K562 (cell line): ENCODE measurements around the gene MED15. TPM values are rescaled to one million over a fixed set of nuclear protein-coding genes. Genes with fewer than 3 reads are reported as not detected.
A peak's percentile ranks its signal among the peaks of the same experiment; 100 is the strongest.

Source experiments
- ATAC-seq: fragments of 200-7000 bp; cut with Tn5 transposase; 3 replicates; pipeline ENCODE4 v1.9.1; 2020; ENCODE audit warnings: moderate library complexity
- BruUV-seq: library from RNA; stranded (reverse); fragments of 400-500 nt; replicated peaks from 2 replicates; lab custom pipeline; 2021; lab: Mats Ljungman, UMichigan
- CTCF ChIA-PET: fragments of 300-600 bp; formaldehyde crosslinking; extraction: SDS; loops from one replicate; lab custom pipeline; 2021; ENCODE audit warnings: low intra/inter-chr PET ratio; lab: Yijun Ruan, JAX
- POLR2A ChIA-PET: fragments of 300-600, 350-650 bp; sonication (Branson Sonifier 250); formaldehyde crosslinking; extraction: SDS; loops from one replicate; lab custom pipeline; 2021; ENCODE audit warnings: antibody characterized with exemption, inconsistent platforms; lab: Yijun Ruan, JAX
- DNase-seq, 4 experiments: peaks; one replicate each; pipeline versions ENCODE4 v3.0.0 to v3.0.0-alpha.2; 2011 to 2018; ENCODE audit warnings: low spot score in 3 of 4, mixed read lengths in 3 of 4; ENCODE audit errors: extremely low read depth in 1 of 4
- FAIRE-seq: peaks from 2 replicates; lab custom pipeline; 2011; peaks lifted over from hg19 to GRCh38; lab: Jason Lieb, UNC
- H2AFZ ChIP-seq: 2 replicates; pipeline ENCODE4 v1.6.0; 2011; ENCODE audit warnings: low read depth, low read length, control low read depth, inconsistent platforms
- H3K27ac ChIP-seq: fragments of 200-600 bp; 3 replicates; pipeline ENCODE4 v1.8.0; 2011; ENCODE audit warnings: low read depth, mild to moderate bottlenecking, control low read depth, inconsistent platforms, low read length, moderate library complexity, mixed read lengths; ENCODE audit errors: extremely low read depth
- H3K27me3 ChIP-seq, 2 experiments: fragments of 300-600 bp in 1 of 2; 2 replicates in 1 of 2; 3 replicates in 1 of 2; pipeline versions ENCODE4 v1.6.0 to v1.8.0; 2011; ENCODE audit warnings: inconsistent platforms in 2 of 2, low read length in 2 of 2, mild to moderate bottlenecking in 1 of 2, mixed read lengths in 1 of 2, moderate library complexity in 1 of 2; ENCODE audit not compliant: control insufficient read depth in 2 of 2, insufficient read depth in 2 of 2
- H3K36me3 ChIP-seq: fragments of 300-600 bp; 3 replicates; pipeline ENCODE4 v1.8.0; 2011; ENCODE audit warnings: mild to moderate bottlenecking, low read length, inconsistent platforms; ENCODE audit not compliant: control insufficient read depth, insufficient read depth
- H3K4me1 ChIP-seq, 2 experiments: fragments of 200-600 bp in 1 of 2; replicated peaks in 1 of 2; 2 replicates in 1 of 2; 3 replicates in 1 of 2; pipeline versions ENCODE4 v1.5.1 to v1.8.0; 2011; ENCODE audit warnings: inconsistent platforms in 2 of 2, low read length in 2 of 2, mild to moderate bottlenecking in 1 of 2, mixed read lengths in 1 of 2, moderate library complexity in 1 of 2; ENCODE audit not compliant: control insufficient read depth in 2 of 2, insufficient read depth in 2 of 2
- H3K4me2 ChIP-seq: 2 replicates; pipeline ENCODE4 v1.6.1; 2011; ENCODE audit warnings: low read length, control low read depth, inconsistent platforms, mixed read lengths; ENCODE audit not compliant: insufficient read depth
- H3K4me3 ChIP-seq: fragments of 200-600 bp; sonication (generic), shearing (Covaris generic); 2 replicates; pipeline ENCODE4 v1.5.1; 2016; ENCODE audit warnings: control low read depth, inconsistent platforms
- H3K79me2 ChIP-seq: fragments of 200-600 bp; 3 replicates; pipeline ENCODE4 v1.8.0; 2011; ENCODE audit warnings: low read length, inconsistent platforms; ENCODE audit not compliant: control insufficient read depth, insufficient read depth
- H3K9ac ChIP-seq, 2 experiments: 2 replicates each; pipeline versions ENCODE4 v1.6.0 to v1.6.1; 2011; ENCODE audit warnings: low read depth in 2 of 2, low read length in 2 of 2, control low read depth in 1 of 2, inconsistent platforms in 1 of 2, mild to moderate bottlenecking in 1 of 2, mixed read lengths in 1 of 2; ENCODE audit not compliant: insufficient read depth in 1 of 2
- H3K9me1 ChIP-seq: one replicate; pipeline ENCODE4 v1.6.0; 2011; ENCODE audit warnings: inconsistent platforms, mild to moderate bottlenecking, low read length, moderate library complexity; ENCODE audit not compliant: control insufficient read depth, insufficient read depth
- H3K9me3 ChIP-seq: replicated peaks from 2 replicates; pipeline ENCODE4 v1.5.1; 2011; ENCODE audit warnings: low read depth, low read length, inconsistent platforms; ENCODE audit not compliant: control insufficient read depth, insufficient read depth
- H4K20me1 ChIP-seq: replicated peaks from 2 replicates; pipeline ENCODE4 v1.6.1; 2011; ENCODE audit warnings: low read length, inconsistent platforms, mixed read lengths; ENCODE audit not compliant: control insufficient read depth, insufficient read depth
- CHD1 ChIP-seq: fragments of 200-600 bp; sonication (generic); IDR thresholded peaks from one replicate; pipeline ENCODE4 v1.6.1; 2012; ENCODE audit warnings: mild to moderate bottlenecking, moderate library complexity, low read length, inconsistent platforms
- CHD2 ChIP-seq: IDR thresholded peaks from 2 replicates; pipeline ENCODE4 v1.6.1; 2011; ENCODE audit warnings: low read depth, low read length
- EWSR1 ChIP-seq: fragments of 450-650 bp; IDR thresholded peaks from 2 replicates; pipeline ENCODE4 v1.6.1; 2018; ENCODE audit warnings: borderline replicate concordance, mild to moderate bottlenecking, low read depth, moderate library complexity; ENCODE audit not compliant: partially characterized antibody
- GTF2F1 ChIP-seq: IDR thresholded peaks from 2 replicates; pipeline ENCODE4 v1.6.1; 2011; ENCODE audit warnings: low read depth, low read length, improper control_type of control experiment
- HMG20B ChIP-seq: fragments of 250-450 bp; sonication (Bioruptor Pico); IDR thresholded peaks from 2 replicates; pipeline ENCODE4 v1.5.0; 2021; ENCODE audit warnings: mild to moderate bottlenecking
- MTA2 ChIP-seq: fragments of 450-650 bp; IDR thresholded peaks from 2 replicates; pipeline ENCODE4 v1.6.1; 2016; ENCODE audit warnings: low read depth
- MTF1 ChIP-seq: fragments of 250-450 bp; sonication (Bioruptor Pico); IDR thresholded peaks from 2 replicates; pipeline ENCODE4 v1.9.0; 2021; ENCODE audit warnings: moderate library complexity, mild to moderate bottlenecking, inconsistent platforms, borderline replicate concordance
- POLR2AphosphoS5 ChIP-seq: IDR thresholded peaks from 2 replicates; pipeline ENCODE4 v1.6.1; 2011; ENCODE audit warnings: mild to moderate bottlenecking, low read depth, low read length, moderate library complexity; ENCODE audit not compliant: control insufficient read depth, insufficient read depth
- PPARD ChIP-seq: fragments of 250-450 bp; sonication (Bioruptor Pico); IDR thresholded peaks from 2 replicates; pipeline ENCODE4 v1.8.0; 2022; ENCODE audit warnings: inconsistent platforms, mild to moderate bottlenecking, moderate library complexity
- PTRF ChIP-seq: fragments of 450-650 bp; IDR thresholded peaks from 2 replicates; pipeline ENCODE4 v1.6.1; 2016; ENCODE audit warnings: mild to moderate bottlenecking, missing genetic modification characterization, missing compliant biosample characterization
- RAD21 ChIP-seq, 2 experiments: fragments of 250-450 bp in 1 of 2; fragments of 450-650 bp in 1 of 2; sonication (Bioruptor Pico) in 1 of 2; formaldehyde crosslinking in 1 of 2; IDR thresholded peaks in 1 of 2; conservative IDR thresholded peaks in 1 of 2; 2 replicates each; pipeline versions ENCODE4 v1.4.0 to v1.8.0; 2020 to 2022; ENCODE audit warnings: mild to moderate bottlenecking in 2 of 2, moderate library complexity in 1 of 2
- SMARCC2 ChIP-seq: fragments of 450-650 bp; IDR thresholded peaks from 2 replicates; pipeline ENCODE4 v1.6.1; 2017; ENCODE audit warnings: antibody characterized with exemption, moderate library complexity, mild to moderate bottlenecking, low read depth
- SRF ChIP-seq, 2 experiments: fragments of 250-450, 450-650 bp in 1 of 2; sonication (Bioruptor Pico) in 1 of 2; sonication (generic) in 1 of 2; formaldehyde crosslinking; IDR thresholded peaks; 2 replicates each; pipeline versions ENCODE4 v1.5.0 to v1.5.1; 2020 to 2022; ENCODE audit warnings: mild to moderate bottlenecking in 1 of 2, missing genetic modification reagents in 1 of 2
- SRSF1 ChIP-seq: fragments of 200-400 bp; formaldehyde crosslinking; IDR thresholded peaks from 2 replicates; pipeline ENCODE4 v1.6.1; 2017; ENCODE audit warnings: mild to moderate bottlenecking, low read depth, low read length, moderate library complexity
- TCF3 ChIP-seq: sonication (generic); formaldehyde crosslinking; IDR thresholded peaks from 2 replicates; pipeline ENCODE4 v1.4.0; 2020; ENCODE audit warnings: mild to moderate bottlenecking, missing genetic modification reagents
- TEAD4 ChIP-seq, 2 experiments: sonication (generic) in 1 of 2; formaldehyde crosslinking in 1 of 2; IDR thresholded peaks; 2 replicates each; pipeline versions ENCODE4 v1.6.1 to v1.8.0; 2012 to 2022; ENCODE audit warnings: borderline replicate concordance in 1 of 2, inconsistent platforms in 1 of 2, low read length in 1 of 2, mild to moderate bottlenecking in 1 of 2, missing genetic modification reagents in 1 of 2
- WHSC1 ChIP-seq: IDR thresholded peaks from one replicate; pipeline ENCODE4 v1.6.1; 2012; ENCODE audit warnings: low read length, control low read depth, inconsistent platforms
- ZFX ChIP-seq: sonication (generic); formaldehyde crosslinking; IDR thresholded peaks from 2 replicates; pipeline ENCODE4 v1.8.0; 2022; ENCODE audit warnings: mild to moderate bottlenecking, missing genetic modification reagents, moderate library complexity
- WGBS: fragments of 100-300 bp; shearing (Covaris generic); methylation state at CpG from one replicate; pipeline ENCODE4 v1.1.6; 2016; ENCODE audit warnings: low coverage, mixed read lengths; ENCODE audit not compliant: insufficient coverage; ENCODE audit errors: missing lambda C conversion rate; 5-methylcytosine and 5-hydroxymethylcytosine counted together
- in situ Hi-C: fragments of 300-500 bp; cut with MboI; formaldehyde crosslinking; loops from 4 replicates; pipeline ENCODE4 v1.15.0; 2018; ENCODE audit warnings: inconsistent platforms, mixed read lengths
- intact Hi-C: fragments of 100-400 bp; cut with micrococcal nuclease; formaldehyde crosslinking; loops from 2 replicates; pipeline ENCODE4 v1.14.2; 2022
- polyA plus RNA-seq, 8 experiments: library from polyadenylated mRNA; depleted of rRNA in 4 of 8; stranded (reverse) in 5 of 8; unstranded in 3 of 8; fragments of >200 nt; fragmentation: Nextera tagmentation in 2 of 8; fragmentation: Illumina TruSeq in 1 of 8; extraction: Ambion mirVana in 2 of 8; extraction: Trizol in 1 of 8; gene quantifications; 2 replicates each; pipeline versions ENCODE4 v1.2.1 to v1.2.3, GENCODE V29; 2011 to 2014; ENCODE audit warnings: inconsistent platforms in 1 of 8, missing spikeins in 1 of 8
- total RNA-seq, 7 experiments: library from RNA; depleted of rRNA in 6 of 7; stranded (reverse); fragments of >200 nt in 6 of 7; fragmentation: Illumina TruSeq in 2 of 7; extraction: Trizol in 2 of 7; gene quantifications; 2 replicates each; pipeline versions ENCODE4 v1.2.1 to v1.2.3, GENCODE V29; 2011 to 2021; ENCODE audit warnings: low replicate concordance in 1 of 7
- TF ChIP-seq, protein P1 (sequence below): IDR thresholded peaks from 2 replicates; pipeline ENCODE4 v1.6.1; 2016; ENCODE audit warnings: missing genetic modification characterization, missing compliant biosample characterization

MED15 gene
- total and polyA plus RNA-seq, 9 of the 15 experiments (the other 6 are each of a cell fraction or from before 2014, with no cell fraction given) = 4.0 to 271 (median 60.1) TPM

GRCh38 chr22:20517422-20517821 lies 10.0 kb downstream of the MED15 start (continued):
- TF ChIP-seq TCF3 (CRISPR knock-in tag) (no peak), SRF (CRISPR knock-in tag; IDR thresholded peaks at IDR 0.05) (0 out of 4 replicates have a peak, but pooled peaks of 1 of the 2 experiments have one; percentile 19), PPARD (CRISPR knock-in tag) (no peak)

- POLR2A ChIA-PET = interaction anchor here (0.6 to 68.9 kb wide), 10 partner anchors 2 to 1716 kb away, joined by 3 to 1693 read pairs (median 4); partner anchors contain the start of gene MED15
- no peaks in the 10 kb centered on the region for H3K9me3 ChIP-seq
- no TSS peak for BruUV-seq
- in situ Hi-C loops (no loop called here), intact Hi-C loops (no loop called here)
- peaks cover 13 to 15% of the 10 kb centered on the region in 2 experiments for H3K4me1 ChIP-seq
- FAIRE-seq (no peak), ATAC-seq (no peak), DNase-seq (peak in 2 of 4 experiments; percentile 67 to 70)
- H3K9me1 ChIP-seq = peaks cover 27% of the 10 kb centered on the region
- H3K4me2 ChIP-seq = no peak overlapping the region
- H3K9ac ChIP-seq = peak overlapping the region in 1 of 2 experiments; percentile 54; a peak in 2 of 4 replicates
- H2AFZ ChIP-seq = no peak overlapping the region
- no peak overlapping the region for H3K27ac ChIP-seq
- WGBS = 84% methylated on average over 13 of the region's 13 CpGs
- H3K36me3 ChIP-seq = peaks cover 80% of the 10 kb centered on the region
- no peaks in the 10 kb centered on the region for H3K27me3 ChIP-seq
- no peak overlapping the region for H3K4me3 ChIP-seq
- CTCF ChIA-PET = interaction anchor here (0.5 kb wide), 1 partner anchor 501 kb away, joined by 9 read pairs; no protein-coding TSS in a partner anchor
- H3K79me2 ChIP-seq = peaks cover 87% of the 10 kb centered on the region
- peaks cover 66% of the 10 kb centered on the region for H4K20me1 ChIP-seq
- TF ChIP-seq WHSC1 (peak; percentile 28), SRSF1 (no peak), RAD21 (CRISPR knock-in tag; conservative IDR thresholded peaks at IDR 0.05 in 1 of 2, IDR thresholded peaks at IDR 0.05 in 1 of 2) (no peak), MTA2 (no peak), CHD1 (no peak), SMARCC2 (no peak), GTF2F1 (0 out of 2 replicates have a peak, but pooled peaks have one; percentile 28), HMG20B (CRISPR knock-in tag) (no peak), EWSR1 (no peak), TEAD4 (IDR thresholded peaks at IDR 0.05; ENCODE audit: low read length) (no peak), TEAD4 (CRISPR knock-in tag; IDR thresholded peaks at IDR 0.05; ENCODE audit: borderline replicate concordance) (0 out of 2 replicates have a peak, but pooled peaks have one; percentile 44), PTRF (tag) (no peak), CHD2 (no peak), ZFX (CRISPR knock-in tag) (0 out of 2 replicates have a peak, but pooled peaks have one; percentile 25), POLR2AphosphoS5 (0 out of 2 replicates have a peak, but pooled peaks have one; percentile 22), MTF1 (CRISPR knock-in tag) (0 out of 2 replicates have a peak, but pooled peaks have one; percentile 50)
- TF ChIP-seq, protein P1, sequence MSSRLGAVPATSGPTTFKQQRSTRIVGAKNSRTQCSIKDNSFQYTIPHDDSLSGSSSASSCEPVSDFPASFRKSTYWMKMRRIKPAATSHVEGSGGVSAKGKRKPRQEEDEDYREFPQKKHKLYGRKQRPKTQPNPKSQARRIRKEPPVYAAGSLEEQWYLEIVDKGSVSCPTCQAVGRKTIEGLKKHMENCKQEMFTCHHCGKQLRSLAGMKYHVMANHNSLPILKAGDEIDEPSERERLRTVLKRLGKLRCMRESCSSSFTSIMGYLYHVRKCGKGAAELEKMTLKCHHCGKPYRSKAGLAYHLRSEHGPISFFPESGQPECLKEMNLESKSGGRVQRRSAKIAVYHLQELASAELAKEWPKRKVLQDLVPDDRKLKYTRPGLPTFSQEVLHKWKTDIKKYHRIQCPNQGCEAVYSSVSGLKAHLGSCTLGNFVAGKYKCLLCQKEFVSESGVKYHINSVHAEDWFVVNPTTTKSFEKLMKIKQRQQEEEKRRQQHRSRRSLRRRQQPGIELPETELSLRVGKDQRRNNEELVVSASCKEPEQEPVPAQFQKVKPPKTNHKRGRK (tag) = no peak
Measured at GRCh38 chr22:20517841-20518592, 10.6 kb downstream of the MED15 start.
